K562 (cell line): Measurements from ENCODE around the gene SPEG. TPM values are rescaled to one million over a fixed set of nuclear protein-coding genes. Genes with fewer than 3 reads are reported as not detected.
A peak's percentile ranks its signal among the peaks of the same experiment; 100 is the strongest.

Source experiments
- AFF1 ChIP-seq, 2 experiments: fragments of 450-650 bp; IDR thresholded peaks; 2 replicates each; pipeline ENCODE4 v1.6.1; 2018; ENCODE audit warnings: mild to moderate bottlenecking in 2 of 2, low read depth in 1 of 2; ENCODE audit not compliant: partially characterized antibody in 2 of 2
- ATF1 ChIP-seq, 2 experiments: fragments of 450-650 bp in 1 of 2; IDR thresholded peaks; 2 replicates each; pipeline ENCODE4 v1.6.1; 2016; ENCODE audit warnings: missing compliant biosample characterization in 1 of 2, missing genetic modification characterization in 1 of 2
- ETS2 ChIP-seq: IDR thresholded peaks from 2 replicates; pipeline ENCODE4 v1.6.1; 2016; ENCODE audit warnings: borderline replicate concordance, missing genetic modification characterization, mild to moderate bottlenecking, moderate library complexity, missing compliant biosample characterization; ENCODE audit not compliant: poor library complexity, severe bottlenecking
- FOXJ2 ChIP-seq: fragments of 200-800 bp; sonication (Bioruptor generic); IDR thresholded peaks from 2 replicates; pipeline ENCODE4 v1.6.1; 2016; ENCODE audit warnings: missing genetic modification characterization, missing compliant biosample characterization
- GMEB1 ChIP-seq: fragments of 250-450 bp; sonication (Bioruptor Pico); IDR thresholded peaks from 2 replicates; pipeline ENCODE4 v1.4.0; 2020; ENCODE audit warnings: mild to moderate bottlenecking
- MED1 ChIP-seq: sonication (generic); formaldehyde crosslinking; IDR thresholded peaks from 2 replicates; pipeline ENCODE4 v1.8.1; 2023; ENCODE audit warnings: missing genetic modification reagents, borderline replicate concordance
- NR2F6 ChIP-seq: fragments of 450-650 bp; formaldehyde crosslinking; IDR thresholded peaks from 2 replicates; pipeline ENCODE4 v1.4.0; 2020; ENCODE audit warnings: mild to moderate bottlenecking
- NR3C1 ChIP-seq: sonication (generic); formaldehyde crosslinking; IDR thresholded peaks from 2 replicates; pipeline ENCODE4 v1.8.1; 2022; ENCODE audit warnings: missing genetic modification reagents
- POLR2G ChIP-seq: fragments of 200-400 bp; formaldehyde crosslinking; IDR thresholded peaks from 2 replicates; pipeline ENCODE4 v1.6.1; 2017; ENCODE audit warnings: low read depth, mild to moderate bottlenecking, antibody characterized with exemption, low read length, moderate library complexity
- SMAD4 ChIP-seq: fragments of 250-450 bp; sonication (Bioruptor Pico); conservative IDR thresholded peaks from 2 replicates; pipeline ENCODE4 v1.8.0; 2021; ENCODE audit warnings: inconsistent platforms, mild to moderate bottlenecking, moderate library complexity
- SP1 ChIP-seq: sonication (generic); formaldehyde crosslinking; IDR thresholded peaks from 2 replicates; pipeline ENCODE4 v1.8.1; 2022; ENCODE audit warnings: mild to moderate bottlenecking, missing genetic modification reagents
- TGIF2 ChIP-seq: sonication (generic); formaldehyde crosslinking; IDR thresholded peaks from 2 replicates; pipeline ENCODE4 v1.8.1; 2022; ENCODE audit warnings: mild to moderate bottlenecking, missing genetic modification reagents, moderate library complexity
- ZBTB12 ChIP-seq: fragments of 250-450 bp; sonication (Bioruptor Pico); IDR thresholded peaks from 2 replicates; pipeline ENCODE4 v1.4.0; 2020
- ZNF121 ChIP-seq: sonication (generic); formaldehyde crosslinking; conservative IDR thresholded peaks from 2 replicates; pipeline ENCODE4 v1.8.0; 2022; ENCODE audit warnings: missing genetic modification reagents
- ZNF518B ChIP-seq: fragments of 250-450 bp; sonication (Bioruptor Pico); IDR thresholded peaks from 2 replicates; pipeline ENCODE4 v1.5.0; 2021; ENCODE audit warnings: mild to moderate bottlenecking, moderate library complexity
- ZNF75A ChIP-seq: fragments of 450-650 bp; formaldehyde crosslinking; IDR thresholded peaks from 2 replicates; pipeline ENCODE4 v1.4.0; 2020; ENCODE audit warnings: mild to moderate bottlenecking
- polyA plus RNA-seq, 8 experiments: library from polyadenylated mRNA; depleted of rRNA in 4 of 8; stranded (reverse) in 5 of 8; unstranded in 3 of 8; fragments of >200 nt; fragmentation: Nextera tagmentation in 2 of 8; fragmentation: Illumina TruSeq in 1 of 8; extraction: Ambion mirVana in 2 of 8; extraction: Trizol in 1 of 8; gene quantifications; 2 replicates each; pipeline versions ENCODE4 v1.2.1 to v1.2.3, GENCODE V29; 2011 to 2014; ENCODE audit warnings: inconsistent platforms in 1 of 8, missing spikeins in 1 of 8
- total RNA-seq, 7 experiments: library from RNA; depleted of rRNA in 6 of 7; stranded (reverse); fragments of >200 nt in 6 of 7; fragmentation: Illumina TruSeq in 2 of 7; extraction: Trizol in 2 of 7; gene quantifications; 2 replicates each; pipeline versions ENCODE4 v1.2.1 to v1.2.3, GENCODE V29; 2011 to 2021; ENCODE audit warnings: low replicate concordance in 1 of 7

SPEG gene
- total and polyA plus RNA-seq, 9 of the 15 experiments (the other 6 are each of a cell fraction or from before 2014, with no cell fraction given) = 0.49 to 8.7 (median 3.0) TPM

GRCh38 chr2:219510512-219511135 is 76.0 kb downstream of the SPEG start (continued):
- TF ChIP-seq ATF1 (CRISPR knock-in tag; IDR thresholded peaks at IDR 0.05) (no peak), ATF1 (tag; IDR thresholded peaks at IDR 0.05) (no peak), FOXJ2 (no peak), ETS2 (tag) (no peak), TGIF2 (CRISPR knock-in tag) (no peak), ZNF518B (CRISPR knock-in tag) (no peak), SP1 (CRISPR knock-in tag) (peak; percentile 20; the same call in 1 of the 2 replicates), ZBTB12 (CRISPR knock-in tag) (no peak), ZNF121 (CRISPR knock-in tag) (no peak), MED1 (CRISPR knock-in tag) (no peak), SMAD4 (CRISPR knock-in tag) (0 out of 2 replicates have a peak, but pooled peaks have one; percentile 7), NR2F6 (CRISPR knock-in tag) (no peak), NR3C1 (CRISPR knock-in tag) (no peak), GMEB1 (no peak), AFF1 (IDR thresholded peaks at IDR 0.05; ENCODE audit: low read depth in 1 of 2, partially characterized antibody in 2 of 2) (no peak), ZNF75A (no peak), POLR2G (peak; percentile 44; the same call in 1 of the 2 replicates)
